Vagina (tissue), 2 donors: ENCODE data around the gene NDUFV1. TPM values are rescaled to one million over a fixed set of nuclear protein-coding genes. Genes with fewer than 3 reads are reported as not detected.

ENCODE experiments used
- DNase-seq, 2 donors: peaks; one replicate each; pipeline ENCODE4 v3.0.0-alpha.2; 2017; ENCODE audit errors: extremely low spot score in 2 of 2
- H3K27ac ChIP-seq: fragments of 200-600 bp; sonication (generic); one replicate; pipeline ENCODE4 v1.5.1; 2019
- H3K27me3 ChIP-seq: fragments of 200-600 bp; sonication (generic); one replicate; pipeline ENCODE4 v1.5.1; 2019
- H3K36me3 ChIP-seq, 2 donors: fragments of 200-600 bp; sonication (generic); one replicate each; pipeline ENCODE4 v1.5.1; 2017 to 2019
- H3K4me1 ChIP-seq: fragments of 200-600 bp; sonication (generic); one replicate; pipeline ENCODE4 v1.5.1; 2019
- H3K4me3 ChIP-seq, 2 donors: fragments of 200-600 bp; sonication (generic); 1 replicate in 1 of 2; 2 replicates in 1 of 2; pipeline ENCODE4 v1.5.1; 2016 to 2019
- H3K9me3 ChIP-seq: fragments of 200-600 bp; sonication (generic); one replicate; pipeline ENCODE4 v1.5.1; 2019
- POLR2A ChIP-seq, 2 donors: fragments of 450-650 bp; IDR thresholded peaks; one replicate each; pipeline ENCODE4 v1.6.1; 2017; ENCODE audit warnings: antibody characterized with exemption in 2 of 2, mild to moderate bottlenecking in 2 of 2, moderate library complexity in 2 of 2
- POLR2AphosphoS5 ChIP-seq, 2 donors: sonication (generic); formaldehyde crosslinking; IDR thresholded peaks; one replicate each; pipeline ENCODE4 v1.9.0; 2017; ENCODE audit warnings: antibody characterized with exemption in 2 of 2, mild to moderate bottlenecking in 2 of 2, low read depth in 1 of 2; ENCODE audit not compliant: insufficient read depth in 1 of 2
- intact Hi-C: fragments of 100-400 bp; cut with DNase I; formaldehyde crosslinking; loops from one replicate; pipeline ENCODE4 v1.15.1; 2023
- total RNA-seq: library from RNA; depleted of rRNA; stranded (reverse); fragments of >200 nt; gene quantifications from one replicate; pipeline ENCODE4 v1.2.3, GENCODE V29; 2016
- TF ChIP-seq, protein P1 (sequence below), 3 experiments: fragments of 450-650 bp in 2 of 3; fragments of 200-600 bp in 1 of 3; sonication (generic) in 1 of 3; IDR thresholded peaks; one replicate each; pipeline ENCODE4 v1.5.1; 2017 to 2019; ENCODE audit warnings: antibody characterized with exemption in 3 of 3, mild to moderate bottlenecking in 2 of 3, moderate library complexity in 2 of 3

NDUFV1 gene
- total RNA-seq, 1 donor from 2014 or later = 254 TPM

DNA sequence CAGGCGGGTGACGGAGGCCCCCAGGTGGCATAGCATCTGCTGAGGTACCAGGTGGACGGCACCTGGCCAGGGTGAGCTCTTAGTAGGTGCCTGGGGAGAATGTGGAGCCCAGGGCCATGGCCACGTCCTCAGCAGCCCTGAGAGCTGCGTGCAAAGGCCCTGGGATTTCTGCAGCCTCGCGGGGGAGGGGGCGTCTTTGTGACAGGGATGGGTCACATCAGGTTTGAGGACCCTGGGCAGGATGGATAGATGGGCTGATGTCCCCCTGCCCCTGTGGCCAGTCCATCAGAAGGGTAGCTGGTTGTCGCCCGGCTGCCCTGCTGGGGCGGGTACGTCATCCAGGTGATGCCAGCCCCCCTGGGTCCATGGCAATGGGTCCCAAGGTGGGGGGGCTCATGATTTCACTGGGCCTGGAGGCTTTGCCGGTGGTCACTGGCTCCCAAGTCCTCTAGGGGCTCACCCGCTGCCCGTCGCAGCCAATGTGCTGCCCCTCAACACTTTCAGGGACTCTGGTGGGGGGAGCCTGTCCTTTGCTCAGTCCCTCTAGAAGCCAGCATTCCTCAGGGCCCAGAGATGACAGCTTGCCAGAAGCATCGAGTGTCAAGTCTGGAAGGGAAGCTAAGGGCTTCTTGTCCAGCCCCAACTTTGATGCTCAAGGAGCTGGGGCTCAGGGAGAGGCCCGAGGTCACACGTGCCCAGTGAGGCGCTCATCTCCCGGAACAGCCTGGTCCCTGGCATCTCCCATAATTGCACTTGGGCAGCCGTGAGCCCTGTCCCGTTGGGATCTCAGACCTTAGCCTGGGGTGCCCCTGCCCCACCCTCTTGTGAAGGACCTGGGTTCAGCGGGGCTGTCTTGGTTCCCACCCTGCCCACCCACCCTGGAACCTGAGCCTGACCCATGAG, 32.0 kb downstream of the NDUFV1 start:
- Histone ChIP-seq H3K4me3 (no peak overlapping the region), H3K27ac (no peak overlapping the region), H3K4me1 (no peaks in the 10 kb centered on the region), H3K9me3 (no peaks in the 10 kb centered on the region), H3K27me3 (no peaks in the 10 kb centered on the region), H3K36me3 (no peaks in the 10 kb centered on the region)
- intact Hi-C loops = no loop called here
- peak in 1 of 2 donors; percentile 93 for DNase-seq
- TF ChIP-seq POLR2AphosphoS5 (IDR thresholded peaks at IDR 0.05; ENCODE audit: insufficient read depth in 1 of 2, low read depth in 1 of 2) (no peak), POLR2A (IDR thresholded peaks at IDR 0.05) (no peak)
- TF ChIP-seq, protein P1, sequence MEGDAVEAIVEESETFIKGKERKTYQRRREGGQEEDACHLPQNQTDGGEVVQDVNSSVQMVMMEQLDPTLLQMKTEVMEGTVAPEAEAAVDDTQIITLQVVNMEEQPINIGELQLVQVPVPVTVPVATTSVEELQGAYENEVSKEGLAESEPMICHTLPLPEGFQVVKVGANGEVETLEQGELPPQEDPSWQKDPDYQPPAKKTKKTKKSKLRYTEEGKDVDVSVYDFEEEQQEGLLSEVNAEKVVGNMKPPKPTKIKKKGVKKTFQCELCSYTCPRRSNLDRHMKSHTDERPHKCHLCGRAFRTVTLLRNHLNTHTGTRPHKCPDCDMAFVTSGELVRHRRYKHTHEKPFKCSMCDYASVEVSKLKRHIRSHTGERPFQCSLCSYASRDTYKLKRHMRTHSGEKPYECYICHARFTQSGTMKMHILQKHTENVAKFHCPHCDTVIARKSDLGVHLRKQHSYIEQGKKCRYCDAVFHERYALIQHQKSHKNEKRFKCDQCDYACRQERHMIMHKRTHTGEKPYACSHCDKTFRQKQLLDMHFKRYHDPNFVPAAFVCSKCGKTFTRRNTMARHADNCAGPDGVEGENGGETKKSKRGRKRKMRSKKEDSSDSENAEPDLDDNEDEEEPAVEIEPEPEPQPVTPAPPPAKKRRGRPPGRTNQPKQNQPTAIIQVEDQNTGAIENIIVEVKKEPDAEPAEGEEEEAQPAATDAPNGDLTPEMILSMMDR (IDR thresholded peaks at IDR 0.05) = no peak

GRCh38 chr11:67639438-67639859, 32.7 kb downstream of the NDUFV1 start, which contains the start of gene TBX10:
TSS of gene TBX10 (minus strand) at chr11:67639763. CDS start at chr11:67639472, 291 bp downstream.
- Histone ChIP-seq H3K36me3 (no peaks in the 10 kb centered on the region), H3K27ac (no peak within 1 kb of the TSS), H3K27me3 (no peaks in the 10 kb centered on the region), H3K9me3 (no peaks in the 10 kb centered on the region), H3K4me1 (no peaks in the 10 kb centered on the region), H3K4me3 (no peak within 1 kb of the TSS)
- TF ChIP-seq POLR2A (IDR thresholded peaks at IDR 0.05) = no peak
- TF ChIP-seq, protein P1 (IDR thresholded peaks at IDR 0.05) = no peak
- TF ChIP-seq POLR2AphosphoS5 (IDR thresholded peaks at IDR 0.05; ENCODE audit: insufficient read depth in 1 of 2, low read depth in 1 of 2) = no peak
- peak in 1 of 2 donors; percentile 93 for DNase-seq
- intact Hi-C loops = no loop called here

GRCh38 chr11:67640021-67640757, 33.5 kb downstream of the NDUFV1 start:
- H3K9me3 ChIP-seq = no peaks in the 10 kb centered on the region
- DNase-seq = no peak
- H3K36me3 ChIP-seq = no peaks in the 10 kb centered on the region
- intact Hi-C loops = no loop called here
- TF ChIP-seq POLR2AphosphoS5 (IDR thresholded peaks at IDR 0.05; ENCODE audit: insufficient read depth in 1 of 2, low read depth in 1 of 2) = no peak
- no peak for TF ChIP-seq POLR2A (IDR thresholded peaks at IDR 0.05)
- TF ChIP-seq, protein P1 (IDR thresholded peaks at IDR 0.05) = peak in 2 of 3 experiments; percentile 32 to 35
- no peaks in the 10 kb centered on the region for H3K27me3 ChIP-seq
- no peak overlapping the region for H3K4me3 ChIP-seq
- H3K4me1 ChIP-seq = no peaks in the 10 kb centered on the region
- no peak overlapping the region for H3K27ac ChIP-seq

- intact Hi-C loops = no loop called here
- Histone ChIP-seq H3K36me3 (no peaks in the 10 kb centered on the region), H3K4me3 (no peak overlapping the region), H3K4me1 (no peaks in the 10 kb centered on the region), H3K27me3 (no peaks in the 10 kb centered on the region), H3K9me3 (no peaks in the 10 kb centered on the region), H3K27ac (no peak overlapping the region)
- no peak for DNase-seq
- TF ChIP-seq, protein P1 (IDR thresholded peaks at IDR 0.05) = no peak
- no peak for TF ChIP-seq POLR2A (IDR thresholded peaks at IDR 0.05)
- TF ChIP-seq POLR2AphosphoS5 (IDR thresholded peaks at IDR 0.05; ENCODE audit: insufficient read depth in 1 of 2, low read depth in 1 of 2) = no peak
Observed at GRCh38 chr11:67640758-67641337, 34.1 kb downstream of the NDUFV1 start.
